GM19438 (cell line): ENCODE data around the gene SLC15A5.

ENCODE experiments used
- ATAC-seq: cut with Tn5 transposase; IDR thresholded peaks from one replicate; pipeline ENCODE4 v1.9.1; 2021; ENCODE audit warnings: low read depth; ENCODE audit not compliant: unreplicated experiment

The SLC15A5 gene

GRCh38 chr12:16277585-16277984, at the start of gene SLC15A5:
SLC15A5 (minus strand) TSS chr12:16277685; CDS start chr12:16277685, 0 bp downstream.
- no peak for ATAC-seq

- no peak for ATAC-seq
These were observed 47.9 kb upstream of the SLC15A5 start for GRCh38 chr12:16325426-16325825.

- ATAC-seq: no peak
These were observed 47.3 kb upstream of the SLC15A5 start for GRCh38 chr12:16324772-16325171.

- ATAC-seq: no peak
These were observed 46.8 kb upstream of the SLC15A5 start for GRCh38 chr12:16324272-16324671.

- no peak for ATAC-seq
These were observed 46.2 kb upstream of the SLC15A5 start for GRCh38 chr12:16323638-16324037.

GRCh38 chr12:16323010-16323409, 45.5 kb upstream of the SLC15A5 start:
- no peak for ATAC-seq

- no peak for ATAC-seq
These were observed 33.4 kb upstream of the SLC15A5 start for GRCh38 chr12:16310934-16311333.

- ATAC-seq: no peak
These were observed 30.5 kb upstream of the SLC15A5 start for GRCh38 chr12:16307856-16308475.

GRCh38 chr12:16303939-16304338, 26.5 kb upstream of the SLC15A5 start:
- ATAC-seq: no peak

- no peak for ATAC-seq
These were observed 23.3 kb upstream of the SLC15A5 start for GRCh38 chr12:16300736-16301135.

GRCh38 chr12:16300122-16300521, 22.6 kb upstream of the SLC15A5 start:
- ATAC-seq: no peak

- no peak for ATAC-seq
These were observed 21.9 kb upstream of the SLC15A5 start for GRCh38 chr12:16299403-16299802.

GRCh38 chr12:16297521-16297920, 20.0 kb upstream of the SLC15A5 start:
- ATAC-seq: no peak

GRCh38 chr12:16294376-16294956, 17.0 kb upstream of the SLC15A5 start:
- no peak for ATAC-seq

GRCh38 chr12:16291032-16291431, 13.5 kb upstream of the SLC15A5 start:
- ATAC-seq: no peak

- no peak for ATAC-seq
These were observed 8.1 kb upstream of the SLC15A5 start for GRCh38 chr12:16285586-16285985.

GRCh38 chr12:16282978-16283377, 5.5 kb upstream of the SLC15A5 start:
- no peak for ATAC-seq

GRCh38 chr12:16282081-16282480, 4.6 kb upstream of the SLC15A5 start:
- ATAC-seq: no peak

GRCh38 chr12:16281157-16281556, 3.7 kb upstream of the SLC15A5 start:
- no peak for ATAC-seq

GRCh38 chr12:16272222-16272621, 5.3 kb downstream of the SLC15A5 start:
- ATAC-seq: no peak

GRCh38 chr12:16271062-16271461, 6.4 kb downstream of the SLC15A5 start:
- no peak for ATAC-seq

GRCh38 chr12:16269946-16270345, 7.5 kb downstream of the SLC15A5 start:
- no peak for ATAC-seq

GRCh38 chr12:16266085-16266484, 11.4 kb downstream of the SLC15A5 start:
- ATAC-seq: no peak
